H9 (cell line): ENCODE measurements around the gene UST. TPM values are rescaled to one million over a fixed set of nuclear protein-coding genes. Genes with fewer than 3 reads are reported as not detected.

Experiments
- DNase-seq: peaks from one replicate; pipeline ENCODE4 v3.0.0-alpha.2; 2017
- H2AFZ ChIP-seq: one replicate; pipeline ENCODE4 v1.6.1; 2013; ENCODE audit warnings: mild to moderate bottlenecking, low read length, control low read depth, moderate library complexity
- H2AK5ac ChIP-seq: 2 replicates; pipeline ENCODE4 v1.6.1; 2013; ENCODE audit warnings: low read length, control low read depth, mixed read lengths; ENCODE audit not compliant: insufficient read length
- H2BK120ac ChIP-seq: one replicate; pipeline ENCODE4 v1.6.1; 2013; ENCODE audit warnings: low read depth, mild to moderate bottlenecking, low read length, control low read depth, inconsistent platforms; ENCODE audit not compliant: poor library complexity, severe bottlenecking
- H2BK12ac ChIP-seq: 2 replicates; pipeline ENCODE4 v1.6.1; 2013; ENCODE audit warnings: low read length, control low read depth, mixed read lengths, low read depth; ENCODE audit not compliant: insufficient read length
- H2BK15ac ChIP-seq: 2 replicates; pipeline ENCODE4 v1.6.1; 2013; ENCODE audit warnings: low read depth, low read length, control low read depth
- H2BK20ac ChIP-seq: one replicate; pipeline ENCODE4 v1.6.1; 2013; ENCODE audit warnings: low read depth, mild to moderate bottlenecking, low read length, control low read depth, inconsistent platforms; ENCODE audit not compliant: poor library complexity, severe bottlenecking
- H2BK5ac ChIP-seq: 2 replicates; pipeline ENCODE4 v1.6.1; 2013; ENCODE audit warnings: low read length, control low read depth, mixed read lengths; ENCODE audit not compliant: insufficient read length
- H3K14ac ChIP-seq: 2 replicates; pipeline ENCODE4 v1.6.1; 2013; ENCODE audit warnings: low read length, control low read depth; ENCODE audit not compliant: insufficient read depth
- H3K18ac ChIP-seq: 2 replicates; pipeline ENCODE4 v1.6.1; 2013; ENCODE audit warnings: low read depth, mild to moderate bottlenecking, mixed read lengths, low read length, control low read depth; ENCODE audit not compliant: insufficient read length
- H3K23ac ChIP-seq: 2 replicates; pipeline ENCODE4 v1.6.1; 2013; ENCODE audit warnings: low read length, control low read depth, mixed read lengths, low read depth; ENCODE audit not compliant: insufficient read length
- H3K23me2 ChIP-seq: 2 replicates; pipeline ENCODE4 v1.6.1; 2013; ENCODE audit warnings: low read depth, mild to moderate bottlenecking, mixed read lengths, low read length, control low read depth; ENCODE audit not compliant: insufficient read length, poor library complexity, severe bottlenecking
- H3K27ac ChIP-seq: 2 replicates; pipeline ENCODE4 v1.5.1; 2013; ENCODE audit warnings: low read length, control low read depth, mixed read lengths, low read depth; ENCODE audit not compliant: insufficient read length
- H3K27me3 ChIP-seq: 2 replicates; pipeline ENCODE4 v1.6.1; 2013; ENCODE audit warnings: low read length, control low read depth, inconsistent platforms; ENCODE audit not compliant: insufficient read depth
- H3K4ac ChIP-seq: 2 replicates; pipeline ENCODE4 v1.6.1; 2013; ENCODE audit warnings: low read depth, mild to moderate bottlenecking, control low read depth, inconsistent platforms, low read length, moderate library complexity
- H3K4me1 ChIP-seq: 2 replicates; pipeline ENCODE4 v1.6.1; 2013; ENCODE audit warnings: low read length, control low read depth, inconsistent platforms; ENCODE audit not compliant: insufficient read depth
- H3K4me2 ChIP-seq: 2 replicates; pipeline ENCODE4 v1.6.1; 2013; ENCODE audit warnings: low read length, control low read depth, mixed read lengths; ENCODE audit not compliant: insufficient read length, insufficient read depth
- H3K56ac ChIP-seq: 2 replicates; pipeline ENCODE4 v1.6.1; 2013; ENCODE audit warnings: low read depth, mild to moderate bottlenecking, mixed read lengths, low read length, control low read depth; ENCODE audit not compliant: insufficient read length
- H3K79me1 ChIP-seq: 2 replicates; pipeline ENCODE4 v1.6.1; 2013; ENCODE audit warnings: low read depth, mild to moderate bottlenecking, moderate library complexity, low read length, control low read depth, inconsistent platforms; ENCODE audit not compliant: insufficient read depth, poor library complexity, severe bottlenecking
- H3K79me2 ChIP-seq: 2 replicates; pipeline ENCODE4 v1.6.1; 2013; ENCODE audit warnings: low read length, control low read depth, inconsistent platforms; ENCODE audit not compliant: insufficient read depth
- H3K9ac ChIP-seq: 2 replicates; pipeline ENCODE4 v1.6.1; 2013; ENCODE audit warnings: low read length, control low read depth, mixed read lengths; ENCODE audit not compliant: insufficient read length; ENCODE audit errors: extremely low read depth
- H3K9me3 ChIP-seq: one replicate; pipeline ENCODE4 v1.6.1; 2013; ENCODE audit warnings: low read depth, low read length, inconsistent platforms; ENCODE audit not compliant: control insufficient read depth
- H3T11ph ChIP-seq: one replicate; pipeline ENCODE4 v1.6.1; 2013; ENCODE audit warnings: mild to moderate bottlenecking, low read length, control low read depth, inconsistent platforms
- H4K20me1 ChIP-seq: one replicate; pipeline ENCODE4 v1.6.1; 2013; ENCODE audit not compliant: control insufficient read depth, insufficient read length, insufficient read depth
- H4K5ac ChIP-seq: 2 replicates; pipeline ENCODE4 v1.6.1; 2013; ENCODE audit warnings: low read depth, mild to moderate bottlenecking, mixed read lengths, low read length, control low read depth; ENCODE audit not compliant: insufficient read length
- H4K8ac ChIP-seq: replicated peaks from 2 replicates; pipeline ENCODE4 v1.6.1; 2013; ENCODE audit warnings: low read length, control low read depth, mixed read lengths, low read depth; ENCODE audit not compliant: insufficient read length
- H4K91ac ChIP-seq: 2 replicates; pipeline ENCODE4 v1.6.1; 2013; ENCODE audit warnings: low read depth, mild to moderate bottlenecking, moderate library complexity, mixed read lengths, low read length, control low read depth; ENCODE audit not compliant: insufficient read length
- H3K27ac Mint-ChIP-seq, 3 experiments: 2 replicates in 2 of 3; 3 replicates in 1 of 3; pipeline ENCODE4 v1.8.0; 2020 to 2021; ENCODE audit warnings: mixed read lengths in 3 of 3, mild to moderate bottlenecking in 1 of 3, moderate library complexity in 1 of 3
- H3K27me3 Mint-ChIP-seq: 2 replicates; pipeline ENCODE4 v1.8.0; 2021; ENCODE audit warnings: low read depth, mild to moderate bottlenecking, moderate library complexity, mixed read lengths
- H3K36me3 Mint-ChIP-seq, 3 experiments: 2 replicates in 2 of 3; 3 replicates in 1 of 3; pipeline ENCODE4 v1.8.0; 2020 to 2021; ENCODE audit warnings: low read depth in 3 of 3, mixed read lengths in 3 of 3; ENCODE audit not compliant: insufficient read depth in 1 of 3
- H3K4me1 Mint-ChIP-seq, 2 experiments: 2 replicates each; pipeline ENCODE4 v1.8.0; 2020; ENCODE audit warnings: mixed read lengths in 2 of 2
- H3K4me3 Mint-ChIP-seq, 2 experiments: 2 replicates in 1 of 2; 3 replicates in 1 of 2; pipeline ENCODE4 v1.8.0; 2020 to 2021; ENCODE audit warnings: mild to moderate bottlenecking in 2 of 2, mixed read lengths in 2 of 2, moderate library complexity in 1 of 2
- H3K9me3 Mint-ChIP-seq, 2 experiments: 2 replicates in 1 of 2; 3 replicates in 1 of 2; pipeline ENCODE4 v1.8.0; 2020; ENCODE audit warnings: mild to moderate bottlenecking in 2 of 2, mixed read lengths in 2 of 2, moderate library complexity in 1 of 2
- WGBS: extraction: QIAGEN DNeasy Blood & Tissue Kit; methylation state at CpG from one replicate; pipeline ENCODE4 v1.1.7; 2013; ENCODE audit warnings: missing lambda C conversion rate, low lambda C conversion rate, mixed read lengths; ENCODE audit not compliant: insufficient read length; ENCODE audit errors: extremely low coverage; 5-methylcytosine and 5-hydroxymethylcytosine counted together
- total RNA-seq: library from RNA; stranded (reverse); gene quantifications from 2 replicates; pipeline ENCODE4 v1.2.1, GENCODE V29; 2021
- TF ChIP-seq, protein P1 (sequence below): fragments of 200-600 bp; sonication (generic); conservative IDR thresholded peaks from 3 replicates; pipeline ENCODE4 v1.8.0; 2021; ENCODE audit warnings: antibody characterized with exemption, mild to moderate bottlenecking

The UST gene
- total RNA-seq, 1 experiment from 2014 or later = 14.4 TPM

DNA sequence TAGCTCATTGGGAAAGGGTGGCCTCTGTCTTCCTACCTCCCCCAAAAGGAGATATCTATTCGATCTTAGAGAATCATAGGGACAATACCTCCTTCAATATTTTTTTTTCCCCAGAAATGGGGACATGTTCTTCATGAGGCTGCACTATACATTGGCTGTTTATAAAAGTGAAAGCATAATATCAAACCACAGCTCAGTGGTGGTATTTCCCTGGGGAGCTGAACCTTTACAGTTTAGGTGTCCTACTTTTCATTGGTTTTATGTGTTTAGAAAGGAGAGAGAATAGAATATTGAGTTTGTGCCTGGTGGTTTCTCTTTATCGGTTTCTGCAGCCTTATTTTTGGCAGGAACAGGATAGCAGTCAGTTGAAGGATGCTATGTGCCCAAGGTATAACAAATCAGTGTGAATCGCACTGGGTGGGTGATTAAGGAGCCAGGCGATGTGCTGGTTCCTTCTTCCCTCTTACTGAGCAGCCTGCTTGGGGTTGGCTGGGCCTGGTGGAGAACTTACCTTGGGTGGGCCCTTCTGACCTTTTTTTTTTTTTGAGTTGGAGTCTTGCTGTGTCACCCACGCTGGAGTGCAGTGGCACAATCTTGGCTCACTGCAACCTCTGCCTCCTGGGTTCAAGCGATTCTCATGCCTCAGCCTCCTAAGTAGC is 25.2 kb downstream of the UST start:
- H3K79me1 ChIP-seq = peaks cover 17% of the 10 kb centered on the region
- no peak overlapping the region for H2AFZ ChIP-seq
- no peak overlapping the region for H3K56ac ChIP-seq
- no peak overlapping the region for H2BK15ac ChIP-seq
- H3K9ac ChIP-seq = no peak overlapping the region
- no peak overlapping the region for H3K23ac ChIP-seq
- no peak overlapping the region for H4K91ac ChIP-seq
- H4K20me1 ChIP-seq = no peaks in the 10 kb centered on the region
- no peak overlapping the region for H2AK5ac ChIP-seq
- no peak overlapping the region for H2BK5ac ChIP-seq
- no peak overlapping the region for H2BK12ac ChIP-seq
- H3K4me1 ChIP-seq = peaks cover 11% of the 10 kb centered on the region
- H3K27me3 Mint-ChIP-seq = no peaks in the 10 kb centered on the region
- H4K8ac ChIP-seq = no peak overlapping the region
- H3K4me1 Mint-ChIP-seq = peaks cover 43 to 48% of the 10 kb centered on the region in 2 experiments
- H4K5ac ChIP-seq = no peak overlapping the region
- H3K79me2 ChIP-seq = peaks cover 37% of the 10 kb centered on the region; the same call in 1 of the 2 replicates
- H3K14ac ChIP-seq = no peak overlapping the region
- no peak overlapping the region for H3K4me2 ChIP-seq
- no peak overlapping the region for H3K27ac ChIP-seq
- H3K18ac ChIP-seq = no peak overlapping the region
- H2BK20ac ChIP-seq = no peak overlapping the region
- H3K4ac ChIP-seq = no peak overlapping the region
- H3K27me3 ChIP-seq = no peaks in the 10 kb centered on the region
- no peak for DNase-seq
- no peak overlapping the region for H3K27ac Mint-ChIP-seq
- H3T11ph ChIP-seq = no peak overlapping the region
- H3K36me3 Mint-ChIP-seq = peaks cover 0 to 4% (median 0%) of the 10 kb centered on the region in 3 experiments; a peak in 2 of 7 replicates
- no peak overlapping the region for H3K4me3 Mint-ChIP-seq
- H3K9me3 Mint-ChIP-seq = no peaks in the 10 kb centered on the region
- H2BK120ac ChIP-seq = no peak overlapping the region
- WGBS = no CpG with 5 or more reads among the region's 6 CpGs
- no peaks in the 10 kb centered on the region for H3K9me3 ChIP-seq
- TF ChIP-seq, protein P1, sequence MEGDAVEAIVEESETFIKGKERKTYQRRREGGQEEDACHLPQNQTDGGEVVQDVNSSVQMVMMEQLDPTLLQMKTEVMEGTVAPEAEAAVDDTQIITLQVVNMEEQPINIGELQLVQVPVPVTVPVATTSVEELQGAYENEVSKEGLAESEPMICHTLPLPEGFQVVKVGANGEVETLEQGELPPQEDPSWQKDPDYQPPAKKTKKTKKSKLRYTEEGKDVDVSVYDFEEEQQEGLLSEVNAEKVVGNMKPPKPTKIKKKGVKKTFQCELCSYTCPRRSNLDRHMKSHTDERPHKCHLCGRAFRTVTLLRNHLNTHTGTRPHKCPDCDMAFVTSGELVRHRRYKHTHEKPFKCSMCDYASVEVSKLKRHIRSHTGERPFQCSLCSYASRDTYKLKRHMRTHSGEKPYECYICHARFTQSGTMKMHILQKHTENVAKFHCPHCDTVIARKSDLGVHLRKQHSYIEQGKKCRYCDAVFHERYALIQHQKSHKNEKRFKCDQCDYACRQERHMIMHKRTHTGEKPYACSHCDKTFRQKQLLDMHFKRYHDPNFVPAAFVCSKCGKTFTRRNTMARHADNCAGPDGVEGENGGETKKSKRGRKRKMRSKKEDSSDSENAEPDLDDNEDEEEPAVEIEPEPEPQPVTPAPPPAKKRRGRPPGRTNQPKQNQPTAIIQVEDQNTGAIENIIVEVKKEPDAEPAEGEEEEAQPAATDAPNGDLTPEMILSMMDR = no peak
- no peaks in the 10 kb centered on the region for H3K23me2 ChIP-seq
